Trophoblast cell (in vitro differentiated cells and primary cell): Measurements from ENCODE around the gene HPD.
A peak's percentile ranks its signal among the peaks of the same experiment; 100 is the strongest.
"Not testable (repeated sequence)": the region's sequence is repeated elsewhere in the genome, so short reads cannot be mapped to it uniquely, and the experiment has no call there.

Experiments used
- DNase-seq, 2 donors: peaks; one replicate each; pipeline ENCODE4 v3.0.0-alpha.2; 2016
- H2AFZ ChIP-seq: 2 replicates; pipeline ENCODE4 v1.6.1; 2013; ENCODE audit warnings: low read length, moderate library complexity, mild to moderate bottlenecking; ENCODE audit not compliant: insufficient read depth, poor library complexity
- H2AK5ac ChIP-seq: 2 replicates; pipeline ENCODE4 v1.6.1; 2013; ENCODE audit warnings: mild to moderate bottlenecking, low read length
- H2BK120ac ChIP-seq: 2 replicates; pipeline ENCODE4 v1.6.1; 2013; ENCODE audit warnings: low read length, mild to moderate bottlenecking, moderate library complexity; ENCODE audit not compliant: insufficient read depth, poor library complexity
- H2BK12ac ChIP-seq: 2 replicates; pipeline ENCODE4 v1.6.1; 2013; ENCODE audit warnings: mild to moderate bottlenecking, low read length, moderate library complexity
- H2BK5ac ChIP-seq: 2 replicates; pipeline ENCODE4 v1.6.1; 2013; ENCODE audit warnings: low read length, low read depth, moderate library complexity, mild to moderate bottlenecking; ENCODE audit not compliant: poor library complexity
- H3K14ac ChIP-seq: 2 replicates; pipeline ENCODE4 v1.6.1; 2013; ENCODE audit warnings: mild to moderate bottlenecking, low read length
- H3K18ac ChIP-seq: 2 replicates; pipeline ENCODE4 v1.6.1; 2013; ENCODE audit warnings: mild to moderate bottlenecking, low read length
- H3K23ac ChIP-seq: 2 replicates; pipeline ENCODE4 v1.6.1; 2013; ENCODE audit warnings: low read length
- H3K27ac ChIP-seq: 2 replicates; pipeline ENCODE4 v1.5.1; 2013; ENCODE audit warnings: low read depth, mild to moderate bottlenecking, inconsistent platforms, low read length, moderate library complexity
- H3K27me3 ChIP-seq: 2 replicates; pipeline ENCODE4 v1.6.1; 2013; ENCODE audit warnings: inconsistent platforms, mild to moderate bottlenecking, low read length, moderate library complexity; ENCODE audit not compliant: insufficient read depth
- H3K36me3 ChIP-seq, 2 experiments: 1 replicate in 1 of 2; 2 replicates in 1 of 2; pipeline ENCODE4 v1.6.1; 2013; ENCODE audit warnings: low read length in 2 of 2, mild to moderate bottlenecking in 2 of 2, moderate library complexity in 1 of 2; ENCODE audit not compliant: insufficient read depth in 2 of 2, control insufficient read depth in 1 of 2
- H3K4ac ChIP-seq: 2 replicates; pipeline ENCODE4 v1.6.1; 2013; ENCODE audit warnings: low read depth, mild to moderate bottlenecking, low read length, moderate library complexity
- H3K4me1 ChIP-seq, 2 experiments: 1 replicate in 1 of 2; 2 replicates in 1 of 2; pipeline ENCODE4 v1.6.1; 2013; ENCODE audit warnings: low read length in 2 of 2, mild to moderate bottlenecking in 2 of 2, moderate library complexity in 1 of 2; ENCODE audit not compliant: insufficient read depth in 2 of 2, control insufficient read depth in 1 of 2
- H3K4me2 ChIP-seq: 2 replicates; pipeline ENCODE4 v1.6.1; 2013; ENCODE audit warnings: inconsistent platforms, mild to moderate bottlenecking, low read length, moderate library complexity
- H3K4me3 ChIP-seq: 2 replicates; pipeline ENCODE4 v1.5.1; 2013; ENCODE audit warnings: mild to moderate bottlenecking, low read depth, low read length, inconsistent platforms
- H3K79me1 ChIP-seq: one replicate; pipeline ENCODE4 v1.6.1; 2013; ENCODE audit warnings: low read length
- H3K79me2 ChIP-seq: 2 replicates; pipeline ENCODE4 v1.6.1; 2013; ENCODE audit warnings: low read length, mild to moderate bottlenecking; ENCODE audit not compliant: control insufficient read depth, insufficient read depth, poor library complexity
- H3K9ac ChIP-seq: 2 replicates; pipeline ENCODE4 v1.6.1; 2013; ENCODE audit warnings: mild to moderate bottlenecking, low read length
- H3K9me3 ChIP-seq: 2 replicates; pipeline ENCODE4 v1.6.1; 2013; ENCODE audit warnings: low read depth, mild to moderate bottlenecking, control low read depth, inconsistent platforms, low read length; ENCODE audit not compliant: insufficient read depth
- H4K12ac ChIP-seq: 2 replicates; pipeline ENCODE4 v1.6.1; 2013; ENCODE audit warnings: low read depth, mild to moderate bottlenecking, low read length, moderate library complexity
- H4K8ac ChIP-seq: 2 replicates; pipeline ENCODE4 v1.6.1; 2013; ENCODE audit warnings: low read depth, mild to moderate bottlenecking, low read length, moderate library complexity
- H4K91ac ChIP-seq: one replicate; pipeline ENCODE4 v1.6.1; 2013; ENCODE audit warnings: low read depth, mild to moderate bottlenecking, low read length, moderate library complexity
- WGBS: extraction: QIAGEN DNeasy Blood & Tissue Kit; methylation state at CpG from one replicate; pipeline ENCODE4 v1.1.7; 2013; ENCODE audit warnings: missing lambda C conversion rate; ENCODE audit not compliant: insufficient read length, insufficient coverage; ENCODE audit errors: extremely low coverage; 5-methylcytosine and 5-hydroxymethylcytosine counted together

Gene HPD

GRCh38 chr12:121792607-121793439 is 65.8 kb downstream of the HPD start:
- peak overlapping the region; percentile 59 for H3K4me3 ChIP-seq

GRCh38 chr12:121791671-121792551 is 66.7 kb downstream of the HPD start:
- no peak overlapping the region for H3K9ac ChIP-seq
- H2BK5ac ChIP-seq, result no peak overlapping the region
- H4K8ac ChIP-seq, result no peak overlapping the region
- no peak overlapping the region for H3K4me3 ChIP-seq
- H3K79me2 ChIP-seq, result peaks cover 2% of the 10 kb centered on the region
- H3K23ac ChIP-seq, result no peak overlapping the region
- H3K36me3 ChIP-seq, result peaks cover 15 to 17% of the 10 kb centered on the region in 2 experiments
- H2AFZ ChIP-seq, result no peak overlapping the region
- no peak overlapping the region for H4K12ac ChIP-seq
- H3K4ac ChIP-seq, result no peak overlapping the region
- peaks cover 15% of the 10 kb centered on the region for H3K79me1 ChIP-seq
- no peak overlapping the region for H2BK120ac ChIP-seq
- no peak overlapping the region for H3K18ac ChIP-seq
- peaks cover 25 to 33% of the 10 kb centered on the region in 2 experiments for H3K4me1 ChIP-seq
- DNase-seq, result peak; percentile 62 to 63
- H3K4me2 ChIP-seq, result no peak overlapping the region
- no peak overlapping the region for H3K14ac ChIP-seq
- H3K27ac ChIP-seq, result no peak overlapping the region
- no peak overlapping the region for H2AK5ac ChIP-seq
- no CpG with 5 or more reads among the region's 14 CpGs for WGBS
- no peak overlapping the region for H4K91ac ChIP-seq
- peaks cover 3% of the 10 kb centered on the region for H3K9me3 ChIP-seq
- no peak overlapping the region for H2BK12ac ChIP-seq
- no peaks in the 10 kb centered on the region for H3K27me3 ChIP-seq

More at GRCh38 chr12:121792607-121793439, 65.8 kb downstream of the HPD start:
- Histone ChIP-seq H3K4me1 (peaks cover 31 to 41% of the 10 kb centered on the region in 2 experiments), H3K9me3 (no peaks in the 10 kb centered on the region), H2BK12ac (no peak overlapping the region), H3K36me3 (peaks cover 15 to 22% of the 10 kb centered on the region in 2 experiments), H4K91ac (peak overlapping the region; percentile 32), H4K8ac (peak overlapping the region; percentile 77), H4K12ac (peak overlapping the region; percentile 62), H2AK5ac (no peak overlapping the region), H3K4ac (no peak overlapping the region), H3K27me3 (no peaks in the 10 kb centered on the region), H2BK5ac (no peak overlapping the region), H3K23ac (no peak overlapping the region), H3K18ac (peak overlapping the region; percentile 63), H2AFZ (peak overlapping the region; percentile 30), H3K79me2 (peaks cover 5% of the 10 kb centered on the region), H2BK120ac (peak overlapping the region; percentile 34), H3K9ac (peak overlapping the region; percentile 18), H3K27ac (no peak overlapping the region), H3K79me1 (peaks cover 19% of the 10 kb centered on the region), H3K4me2 (peak overlapping the region; percentile 97), H3K14ac (peak overlapping the region; percentile 72)
- DNase-seq, result no peak
- WGBS, result no CpG with 5 or more reads among the region's 48 CpGs

GRCh38 chr12:121790785-121791184 is 67.9 kb downstream of the HPD start:
- not testable (repeated sequence) for H3K27me3 ChIP-seq, H2BK120ac ChIP-seq, H4K8ac ChIP-seq, H3K27ac ChIP-seq, H3K79me2 ChIP-seq, H3K4ac ChIP-seq, H2BK5ac ChIP-seq, H3K4me2 ChIP-seq, H3K23ac ChIP-seq, H2BK12ac ChIP-seq, H3K9ac ChIP-seq, H2AFZ ChIP-seq, H3K36me3 ChIP-seq, H3K18ac ChIP-seq, DNase-seq, H4K91ac ChIP-seq, H3K14ac ChIP-seq, H3K4me3 ChIP-seq, H2AK5ac ChIP-seq, H3K9me3 ChIP-seq
- WGBS, result no CpG with 5 or more reads among the region's 8 CpGs
- Histone ChIP-seq H3K4me1 (peaks cover 25 to 30% of the 10 kb centered on the region in 2 experiments), H4K12ac (peak overlapping the region; percentile 33), H3K79me1 (peaks cover 15% of the 10 kb centered on the region)
